ENCODE results near the gene TIMM23. TPM values are rescaled to one million over a fixed set of nuclear protein-coding genes. Genes with fewer than 3 reads are reported as not detected.
A peak's percentile ranks its signal among the peaks of the same experiment; 100 is the strongest.
"Not testable (repeated sequence)": the region's sequence is repeated elsewhere in the genome, so short reads cannot be mapped to it uniquely, and the experiment has no call there.

The TIMM23 gene, protein sequence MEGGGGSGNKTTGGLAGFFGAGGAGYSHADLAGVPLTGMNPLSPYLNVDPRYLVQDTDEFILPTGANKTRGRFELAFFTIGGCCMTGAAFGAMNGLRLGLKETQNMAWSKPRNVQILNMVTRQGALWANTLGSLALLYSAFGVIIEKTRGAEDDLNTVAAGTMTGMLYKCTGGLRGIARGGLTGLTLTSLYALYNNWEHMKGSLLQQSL
- polyA plus RNA-seq (2013, experiment 1 of 2; ENCODE audit: insufficient read length) = 87.6 TPM
- 83.0 TPM for polyA plus RNA-seq (2013, experiment 2 of 2; ENCODE audit: insufficient read length)

DNA sequence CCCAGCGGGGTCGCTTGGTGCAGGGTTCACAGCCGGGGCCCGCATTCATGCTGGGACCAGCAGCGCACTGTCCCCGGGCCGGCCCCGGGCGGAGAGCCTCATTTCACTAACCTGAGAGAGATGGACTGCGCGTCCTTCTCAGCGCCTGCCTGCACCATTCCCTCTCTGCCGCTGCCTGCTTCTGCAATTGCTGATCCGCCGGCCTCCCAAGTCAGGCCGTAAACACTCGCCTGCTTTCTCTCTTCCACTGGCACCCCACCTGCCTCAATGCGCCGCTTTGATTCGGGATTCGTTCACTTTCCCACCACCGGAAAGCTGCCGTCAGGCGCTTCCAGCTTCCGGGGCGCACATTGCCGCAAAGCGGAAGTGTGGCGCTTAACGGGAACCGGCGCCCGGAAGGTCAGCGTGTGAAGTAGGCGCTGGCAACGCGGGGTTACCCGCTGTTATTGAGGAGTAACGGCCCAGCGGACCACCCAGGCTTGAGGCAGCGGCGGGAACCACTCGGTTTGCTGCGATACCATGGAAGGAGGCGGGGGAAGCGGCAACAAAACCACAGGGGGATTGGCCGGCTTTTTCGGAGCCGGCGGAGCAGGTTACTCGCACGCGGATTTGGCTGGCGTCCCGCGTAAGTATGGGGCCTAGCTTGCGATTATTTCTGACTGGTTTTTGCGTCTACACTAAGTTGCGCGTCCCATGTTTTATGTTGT, at the start of gene TIMM23:
TIMM23 (plus strand) TSS at position 384 of the 707 bp plus-strand sequence; CDS start at position 520, 136 bp downstream.
- DNase-seq = peak; percentile 86

DNA sequence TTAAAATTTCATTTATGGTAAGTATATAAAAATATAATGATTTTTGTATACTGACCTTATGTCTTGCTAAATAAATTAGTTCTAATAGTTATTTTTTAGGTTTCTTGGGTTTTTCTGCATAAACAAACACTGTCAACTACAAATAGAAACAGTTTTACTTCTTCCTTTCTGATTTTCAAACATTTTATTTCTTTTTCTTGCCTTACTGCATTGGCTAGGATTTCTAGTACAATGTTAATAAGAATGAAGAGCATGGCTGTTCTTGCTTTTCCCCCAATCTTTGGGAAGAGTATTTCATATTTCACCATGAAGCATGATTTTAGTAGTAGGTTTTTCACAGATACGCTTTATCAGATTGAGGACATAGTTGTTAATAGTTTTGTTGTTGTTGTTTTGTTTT, 45.5 kb upstream of the TIMM23 start:
- DNase-seq = not testable (repeated sequence)

DNA sequence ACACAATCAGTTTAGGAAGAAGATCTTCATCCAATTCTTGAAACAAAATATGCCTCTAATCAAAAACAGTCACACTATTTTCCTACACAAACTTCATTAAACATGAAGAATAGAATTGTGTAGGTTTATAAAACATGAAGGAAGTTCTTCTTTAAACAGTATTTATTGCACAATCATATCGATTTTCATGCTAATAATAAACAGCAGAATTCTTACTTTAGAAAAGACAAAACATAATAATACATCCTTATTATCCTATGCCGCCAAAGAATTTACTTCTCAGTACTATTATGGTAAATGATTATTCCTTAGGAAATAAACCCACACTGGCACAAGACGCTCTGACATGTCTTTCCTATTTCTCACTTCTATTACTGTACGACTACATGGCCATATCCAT, 41.0 kb upstream of the TIMM23 start:
- not testable (repeated sequence) for DNase-seq

DNA sequence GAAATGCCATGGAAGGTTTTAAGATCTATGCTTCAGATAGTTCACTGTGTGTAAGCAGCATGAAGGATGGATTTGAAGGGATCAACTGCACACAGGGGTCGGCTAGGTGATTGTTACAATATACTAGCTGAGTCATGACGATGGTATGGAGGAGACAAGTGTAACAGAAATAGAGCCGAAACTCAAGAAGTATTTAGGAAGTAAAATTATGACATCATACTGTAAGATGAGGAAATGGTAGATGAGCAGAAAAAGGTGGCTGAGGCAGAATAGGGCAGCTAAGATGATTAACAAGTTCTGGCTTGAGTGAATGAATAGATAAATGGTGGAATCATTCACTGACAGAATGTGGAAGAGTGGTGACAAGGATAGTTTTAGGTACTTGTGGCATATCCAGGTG, 37.5 kb upstream of the TIMM23 start:
- DNase-seq = not testable (repeated sequence)

DNA sequence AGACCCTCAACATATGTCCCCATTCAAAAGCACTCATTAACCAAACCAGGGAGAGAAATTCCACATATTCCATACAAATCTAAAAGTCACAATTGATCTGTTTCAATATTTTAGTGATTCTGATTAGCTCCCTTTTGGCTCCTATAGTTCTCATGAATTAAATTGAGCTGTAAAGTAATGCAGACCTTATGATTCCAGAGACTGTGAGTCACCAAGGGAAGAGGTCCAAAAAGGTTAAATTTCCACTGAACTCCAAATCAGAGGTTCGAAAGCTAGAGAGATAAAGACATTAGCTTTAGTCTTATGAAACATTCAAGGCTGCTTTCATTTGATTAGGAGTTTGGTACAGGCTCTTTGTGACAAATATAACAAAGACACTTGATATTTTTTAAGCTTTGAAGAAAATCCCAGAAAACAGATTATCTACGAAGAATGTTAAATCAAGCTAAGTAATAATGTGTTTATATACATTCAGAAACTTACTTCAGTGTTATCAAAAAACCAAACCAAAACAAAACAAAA, 33.1 kb upstream of the TIMM23 start:
- DNase-seq = not testable (repeated sequence)

DNA sequence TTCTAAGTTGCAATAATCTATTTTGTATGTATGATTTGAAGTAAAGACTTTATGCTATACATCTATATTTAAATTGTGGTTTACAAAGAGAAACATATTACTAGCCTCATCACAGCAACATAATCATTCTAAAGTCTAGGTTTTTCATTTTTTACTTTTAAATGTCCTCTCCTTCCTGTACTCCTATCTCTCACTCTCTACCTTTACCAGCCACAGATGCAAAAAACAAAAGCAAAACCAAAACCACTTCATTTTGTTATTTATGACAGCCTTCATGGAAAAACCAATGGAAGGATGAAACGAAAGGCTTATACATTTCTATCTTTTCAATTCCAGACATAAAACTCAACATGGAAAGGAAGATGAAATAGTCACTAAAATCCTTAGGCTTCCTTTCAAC, 31.1 kb upstream of the TIMM23 start:
- not testable (repeated sequence) for DNase-seq

DNA sequence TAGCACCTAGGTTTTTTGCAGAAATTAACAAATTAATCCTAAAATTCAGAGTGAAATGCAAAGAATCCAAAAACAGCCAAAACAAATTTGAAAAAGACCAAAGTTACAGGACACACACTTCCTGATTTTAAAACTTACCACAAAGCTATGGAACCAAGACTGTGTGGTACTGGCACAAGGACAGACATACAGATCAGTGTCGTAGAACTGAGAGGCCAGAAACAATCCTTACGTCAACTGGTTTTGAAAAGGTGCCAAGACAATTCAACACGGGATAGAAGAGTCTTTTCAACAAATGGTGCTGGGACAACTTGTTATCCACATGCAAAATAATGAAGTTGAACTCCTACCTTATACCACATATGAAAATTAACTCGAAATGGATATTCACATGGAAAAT, 26.8 kb upstream of the TIMM23 start:
- DNase-seq = not testable (repeated sequence)

DNA sequence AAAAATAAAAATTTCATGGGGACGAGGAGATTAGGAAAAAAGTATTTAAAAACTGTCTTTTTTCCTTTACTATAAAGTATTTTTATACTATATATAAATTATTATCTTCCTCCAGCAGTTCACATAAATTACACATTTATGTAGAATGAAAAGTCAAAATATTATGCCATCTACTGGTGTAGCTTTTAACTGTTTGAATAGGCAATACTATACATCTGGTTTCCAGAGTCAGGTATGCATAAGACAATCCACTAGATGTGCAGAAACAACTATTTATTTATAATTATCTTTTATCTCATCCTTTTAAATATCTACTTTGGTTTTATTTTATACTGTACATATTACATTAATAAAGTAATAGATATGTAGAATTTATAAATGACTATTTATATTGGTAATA, 24.9 kb upstream of the TIMM23 start:
- not testable (repeated sequence) for DNase-seq

DNA sequence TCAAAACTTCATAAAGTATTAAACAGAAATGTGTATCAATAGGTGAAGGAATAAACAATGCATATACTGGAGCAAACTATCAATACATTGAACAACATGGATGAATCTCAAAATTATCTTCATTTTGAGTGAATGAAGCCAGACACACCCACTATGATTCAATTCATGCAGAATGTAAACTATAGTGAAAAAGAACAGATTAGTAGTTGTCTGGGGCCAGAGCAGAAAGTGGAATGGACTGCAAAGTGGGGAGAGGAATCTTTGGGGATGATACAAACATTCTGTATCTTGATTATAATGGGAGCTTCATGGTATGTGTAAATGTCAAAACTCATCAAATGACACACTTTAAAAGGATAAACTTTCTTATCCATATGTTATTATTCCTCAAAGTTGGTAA, 23.5 kb upstream of the TIMM23 start:
- not testable (repeated sequence) for DNase-seq

DNA sequence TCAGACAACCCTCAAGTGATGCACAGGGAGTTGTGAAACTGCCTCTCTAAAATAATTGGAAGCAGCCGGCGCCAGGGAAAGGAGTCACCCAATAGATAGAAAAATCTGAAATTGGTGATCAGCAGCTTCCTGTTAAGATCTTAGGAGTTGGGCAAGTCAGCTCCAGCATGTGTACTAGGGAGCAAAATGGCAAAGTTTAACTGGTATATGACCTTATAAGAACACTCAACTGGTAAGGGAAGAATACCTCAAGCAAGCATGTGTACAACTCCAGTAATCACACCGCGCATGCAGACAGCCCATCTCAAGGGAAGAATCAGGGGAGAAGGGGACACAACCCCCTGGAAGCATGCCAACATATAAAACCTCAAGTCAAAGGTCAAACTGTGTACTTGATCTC, 17.9 kb upstream of the TIMM23 start:
- DNase-seq = not testable (repeated sequence)

DNA sequence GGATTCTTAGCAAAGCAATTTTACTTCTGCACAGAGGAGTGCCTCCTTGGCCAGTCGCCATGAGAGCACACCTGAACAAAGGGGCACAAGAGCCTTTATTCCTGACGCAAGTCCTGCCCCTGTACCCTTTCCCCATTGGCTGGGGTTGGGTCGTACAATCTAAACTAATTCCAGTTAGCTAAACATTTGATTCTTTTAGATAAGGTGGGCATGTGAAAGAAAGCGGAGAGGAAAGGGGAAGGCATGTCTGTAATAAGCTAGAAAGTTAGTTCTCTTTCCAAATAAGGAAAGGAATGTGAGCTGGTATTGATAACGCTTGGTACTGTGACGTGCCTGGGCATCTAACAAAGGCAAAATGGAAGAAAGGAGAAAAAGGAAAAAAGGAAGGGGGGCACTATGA, 15.7 kb upstream of the TIMM23 start:
- not testable (repeated sequence) for DNase-seq

DNA sequence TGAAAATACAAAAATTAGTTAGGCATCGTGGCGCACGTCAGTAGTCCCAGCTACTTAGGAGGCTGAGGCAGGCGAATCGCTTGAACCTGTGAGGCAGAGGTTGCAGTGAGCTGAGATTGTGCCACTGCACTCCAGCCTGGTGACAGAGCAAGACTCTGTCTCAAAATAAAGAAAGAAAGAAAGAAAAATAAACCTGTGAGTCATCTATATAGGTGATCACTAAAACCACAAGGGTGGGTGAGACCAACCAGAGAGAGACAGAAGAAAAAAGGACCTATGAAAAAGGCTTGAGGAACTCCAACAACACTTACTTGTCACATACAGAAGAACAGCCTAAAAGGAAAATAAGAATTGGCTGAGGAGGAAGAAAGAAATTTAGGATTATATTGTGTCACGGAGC, 14.4 kb upstream of the TIMM23 start:
- not testable (repeated sequence) for DNase-seq

DNA sequence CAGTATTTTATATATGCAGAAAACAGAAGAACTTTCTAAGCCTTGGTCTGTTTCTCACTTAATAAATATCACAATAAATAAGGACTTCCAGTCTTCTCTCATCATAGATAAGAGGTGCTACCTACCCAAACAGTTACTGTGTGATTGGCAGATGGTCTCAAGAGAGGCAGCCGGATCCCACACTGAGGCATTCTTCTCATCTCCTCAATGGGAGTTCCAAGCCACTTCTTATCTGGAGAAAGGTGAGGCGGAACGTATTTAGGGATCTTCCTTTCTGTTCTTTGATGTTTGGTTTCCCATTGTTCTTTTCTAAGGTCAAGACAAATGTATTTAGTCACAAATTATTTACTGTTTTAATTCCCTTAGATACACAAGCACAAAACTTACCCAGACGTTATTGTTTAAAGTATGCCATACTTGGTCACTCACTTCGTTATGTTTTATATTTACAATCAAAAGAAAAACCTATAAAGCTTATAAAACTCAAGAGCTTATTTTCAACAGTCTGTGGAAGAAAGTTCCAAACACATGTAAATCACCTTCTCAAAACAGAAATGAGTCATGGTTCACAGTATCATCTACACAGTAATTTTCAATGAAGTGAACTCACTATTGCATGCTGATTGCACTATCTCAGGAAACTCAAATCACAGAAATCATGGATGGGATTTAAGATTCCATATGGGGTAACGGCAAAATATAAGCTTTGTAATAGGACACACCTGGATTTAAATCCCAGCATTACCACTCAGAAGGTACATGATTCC, 9.4 kb upstream of the TIMM23 start:
- not testable (repeated sequence) for DNase-seq

DNA sequence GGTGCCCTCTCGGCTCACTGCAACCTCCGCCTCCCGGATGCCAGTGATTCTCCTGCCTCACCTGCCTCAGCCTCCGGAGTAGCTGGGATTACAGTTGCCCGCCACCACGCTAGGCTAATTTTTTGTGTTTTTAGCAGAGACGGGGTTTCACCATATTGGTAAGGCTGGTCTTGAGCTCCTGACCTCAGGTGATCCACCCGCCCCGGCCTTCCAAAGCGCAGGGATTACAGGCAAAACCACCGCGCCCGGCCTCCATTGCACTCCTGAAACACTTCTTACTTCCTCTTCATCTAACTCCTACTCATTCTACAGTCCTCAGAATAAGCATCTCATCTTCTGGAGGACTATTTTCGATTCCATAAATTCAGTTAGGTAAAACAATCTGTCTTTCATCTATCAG, 1.3 kb upstream of the TIMM23 start:
- DNase-seq = not testable (repeated sequence)

DNA sequence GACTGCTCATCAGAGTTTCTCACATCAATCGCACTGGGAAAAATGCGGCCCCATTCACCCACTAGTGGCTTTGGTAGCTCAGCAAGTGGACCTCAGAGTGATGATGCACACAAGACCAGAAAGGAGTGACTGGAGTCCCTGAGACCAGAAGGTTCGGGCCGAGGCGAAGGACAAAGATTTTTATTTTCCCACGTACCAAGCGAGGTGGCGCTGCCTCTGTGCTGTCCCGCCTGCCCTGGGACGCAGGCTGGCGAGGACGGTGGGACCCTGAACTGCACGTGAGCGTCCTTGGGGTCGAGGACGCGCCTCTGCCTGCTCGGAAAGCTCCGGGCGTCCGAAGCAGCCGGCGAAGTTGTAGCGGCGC, 565 bp upstream of the TIMM23 start:
- not testable (repeated sequence) for DNase-seq

DNA sequence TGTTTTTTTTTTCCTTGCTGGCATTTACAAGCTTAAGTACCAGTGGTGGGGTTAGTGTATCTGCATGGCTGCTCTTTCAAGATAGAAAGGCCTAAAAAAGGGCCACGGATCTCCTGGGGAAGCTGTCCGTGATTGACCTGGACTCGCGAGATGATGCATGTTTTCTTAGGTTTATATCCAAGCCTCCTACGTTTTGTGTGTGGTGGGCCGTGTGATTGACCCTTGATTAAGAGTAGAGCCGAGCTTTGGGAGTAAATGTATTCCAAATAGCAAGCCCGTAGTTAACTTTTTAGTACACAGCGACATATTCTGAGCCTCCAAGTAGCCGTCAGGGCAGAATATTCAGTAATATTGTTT, 502 bp downstream of the TIMM23 start:
- not testable (repeated sequence) for DNase-seq

DNA sequence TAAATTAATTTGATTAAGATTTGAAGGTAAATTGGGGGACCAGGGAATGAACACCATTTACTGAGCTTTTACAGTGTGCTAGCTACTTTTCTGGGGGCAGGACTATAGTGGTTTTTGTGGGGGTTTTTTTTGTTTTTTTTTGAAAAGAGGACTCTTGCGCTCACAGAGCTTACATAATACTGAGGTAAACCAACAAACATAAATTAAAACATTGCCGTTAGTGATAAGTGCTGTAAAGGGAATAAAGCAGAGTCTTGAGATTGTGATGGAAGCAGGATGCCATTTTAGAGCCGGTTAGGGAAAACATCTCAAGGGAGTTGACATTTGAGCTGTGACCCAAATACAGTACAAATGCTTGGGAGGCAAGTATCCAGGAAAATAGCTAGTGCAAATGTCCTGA, 1.8 kb downstream of the TIMM23 start:
- DNase-seq = not testable (repeated sequence)

DNA sequence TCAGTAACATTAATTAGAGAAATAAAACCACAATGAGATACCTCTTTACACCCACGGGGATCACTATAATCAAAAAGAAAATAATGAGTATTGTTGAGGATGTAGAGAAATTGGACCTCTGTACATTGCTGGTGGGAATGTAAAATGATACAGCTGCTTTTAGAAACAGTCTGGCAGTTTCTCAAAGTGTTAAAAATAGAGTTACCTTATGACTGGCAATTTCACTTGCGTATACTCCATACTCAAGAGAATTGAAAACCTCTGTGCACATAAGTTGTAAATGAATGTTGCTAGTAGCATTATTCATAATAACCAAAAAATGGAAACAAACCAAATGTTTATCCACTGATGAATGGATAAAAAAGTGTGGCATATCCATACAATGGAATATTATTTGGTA, 6.3 kb downstream of the TIMM23 start:
- not testable (repeated sequence) for DNase-seq

DNA sequence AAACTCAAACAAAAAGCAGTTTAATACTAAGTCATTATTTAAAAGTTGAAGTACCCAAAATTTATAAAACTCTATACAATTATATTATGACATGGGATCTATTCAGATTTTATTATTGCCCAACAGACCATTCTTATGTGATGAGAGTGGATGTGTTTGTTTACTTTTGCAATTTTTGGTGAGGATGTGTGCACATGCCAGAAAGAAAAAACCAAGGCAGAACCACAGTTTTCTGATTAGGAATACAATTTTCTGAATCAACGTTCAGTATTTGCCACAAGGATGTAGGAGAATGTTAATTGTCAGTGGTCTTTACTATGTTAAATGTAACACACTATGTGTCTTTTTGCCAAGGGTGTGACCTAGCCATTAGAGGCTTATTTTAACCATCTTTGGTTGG, 9.1 kb downstream of the TIMM23 start:
- not testable (repeated sequence) for DNase-seq

DNA sequence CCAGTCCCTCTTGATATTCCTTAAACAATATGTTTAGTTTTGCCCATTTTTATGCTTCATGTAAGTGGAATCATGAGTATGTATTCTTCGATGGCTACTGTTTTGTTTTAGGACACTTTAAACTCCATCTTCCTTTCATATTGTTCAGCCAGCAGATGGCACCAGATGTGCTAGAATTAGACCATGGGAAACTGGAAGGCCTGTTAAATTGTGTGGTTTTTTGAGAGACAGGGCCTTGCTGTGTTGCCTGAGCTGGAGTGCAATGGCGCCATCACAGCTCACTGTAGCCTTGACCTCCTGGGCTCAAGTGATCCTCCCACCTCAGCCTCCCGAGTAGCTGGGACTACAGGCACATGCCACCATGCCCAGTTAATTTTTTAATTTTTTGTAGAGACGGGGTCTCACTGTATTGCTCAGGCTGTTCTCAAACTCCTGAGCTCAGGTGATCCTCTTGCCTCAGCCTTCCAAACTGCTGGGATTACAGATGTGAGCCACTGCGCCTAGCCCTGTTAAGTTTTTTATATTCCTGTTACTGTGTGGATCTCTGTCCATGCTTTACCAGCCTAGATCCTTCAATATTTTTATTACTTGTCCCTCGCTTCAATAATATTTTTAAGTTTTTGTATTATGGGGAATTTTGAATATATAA, 11.4 kb downstream of the TIMM23 start:
- peak; percentile 57 for DNase-seq

DNA sequence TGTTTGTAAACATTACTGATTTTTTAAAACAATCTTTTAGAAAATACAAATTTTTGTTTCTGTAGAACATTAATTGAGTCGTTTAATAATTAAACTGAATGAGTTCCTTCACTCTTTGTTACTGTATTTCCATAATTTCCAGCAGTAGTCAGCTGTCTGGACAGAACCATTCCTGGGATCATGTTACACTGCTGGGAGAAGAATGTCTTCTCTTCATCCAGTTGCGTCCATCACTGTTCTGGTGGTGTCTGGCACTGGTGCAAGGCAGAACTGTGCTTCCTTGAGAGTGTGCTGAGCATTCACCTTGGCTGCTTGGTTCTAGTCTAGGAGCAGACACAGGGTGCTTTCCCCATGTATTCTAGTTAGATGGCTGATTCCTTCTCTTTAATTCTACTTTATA, 12.2 kb downstream of the TIMM23 start:
- DNase-seq = not testable (repeated sequence)

DNA sequence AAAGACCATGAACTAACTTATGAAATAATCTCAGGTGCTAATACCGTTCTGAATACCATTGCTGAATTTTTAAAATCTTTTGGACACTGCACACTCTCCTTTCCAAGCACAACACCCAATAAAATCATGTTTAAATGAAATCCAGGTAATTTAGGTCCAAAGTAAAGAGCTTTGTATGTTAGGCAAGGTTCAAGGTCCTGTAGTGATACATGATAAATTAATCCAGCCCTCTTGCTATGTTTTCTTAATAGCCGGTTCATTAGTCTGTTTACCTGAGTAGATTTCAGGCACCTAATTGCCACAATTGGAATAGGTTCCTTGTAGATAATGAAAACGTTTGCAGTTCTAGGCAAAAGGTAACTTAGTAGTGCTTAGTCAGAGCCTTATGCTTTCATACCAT, 13.3 kb downstream of the TIMM23 start:
- not testable (repeated sequence) for DNase-seq

DNA sequence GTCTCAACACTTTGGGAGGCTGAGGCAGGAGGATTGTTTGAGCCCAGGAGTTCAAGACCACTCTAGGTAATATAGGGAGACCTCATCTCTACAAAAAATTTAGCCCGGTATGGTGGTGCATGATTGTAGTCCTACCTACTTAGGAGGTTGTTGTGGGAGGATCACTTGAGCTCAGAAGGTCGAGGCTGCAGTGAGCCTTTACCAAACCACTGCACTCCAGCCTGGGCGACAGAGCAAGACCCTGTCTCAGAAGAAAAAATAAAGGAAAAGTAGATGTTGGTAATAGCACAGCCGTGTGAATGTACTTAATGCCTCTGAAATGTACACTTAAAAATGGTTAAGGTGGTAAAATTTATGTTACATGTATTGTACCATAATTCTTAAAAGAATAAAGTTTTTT, 25.3 kb downstream of the TIMM23 start:
- no peak for DNase-seq

Measured in fibroblast of skin of scalp (primary cell).